ENCODE measurements around the gene TSBP1. TPM values are rescaled to one million over a fixed set of nuclear protein-coding genes. Genes with fewer than 3 reads are reported as not detected.

TSBP1 gene
- total and polyA plus RNA-seq, 7 experiments from 2014 or later: not detected

Other genes starting within 250 kb of the TSBP1 start
- 100 to 1,000 TPM; 115 to 168 (median 142) TPM for gene ATF6B, start 243.7 kb downstream of the TSBP1 start, total RNA-seq
- gene ATF6B, start 243.7 kb downstream of the TSBP1 start, polyA plus RNA-seq: 10 to 100 TPM; 28.0 to 29.0 TPM
- gene FKBPL, start 241.6 kb downstream of the TSBP1 start, total RNA-seq: 1 to 10 TPM in 4 of 5 experiments, under 1 TPM in 1; 0.82 to 5.1 (median 3.0) TPM
- gene FKBPL, start 241.6 kb downstream of the TSBP1 start, polyA plus RNA-seq: 1 to 10 TPM; 1.3 to 4.1 TPM
- gene PRRT1, start 220.0 kb downstream of the TSBP1 start, total RNA-seq: 1 to 10 TPM in 4 of 5 experiments, under 1 TPM in 1; 0.31 to 7.4 (median 3.4) TPM
- gene PRRT1, start 220.0 kb downstream of the TSBP1 start, polyA plus RNA-seq: 1 to 10 TPM; 2.2 to 6.2 TPM
- gene PPT2, start 217.8 kb downstream of the TSBP1 start, total RNA-seq: 10 to 100 TPM; 11.8 to 21.9 (median 15.8) TPM
- 10 to 100 TPM; 14.3 to 15.7 TPM for gene PPT2, start 217.8 kb downstream of the TSBP1 start, polyA plus RNA-seq
- 10 to 100 TPM in 4 of 5 experiments, 1 to 10 TPM in 1; 7.5 to 25.9 (median 17.2) TPM for gene EGFL8, start 207.3 kb downstream of the TSBP1 start, total RNA-seq
- gene EGFL8, start 207.3 kb downstream of the TSBP1 start, polyA plus RNA-seq: under 1 TPM; 0.30 to 0.86 TPM
- gene AGPAT1, start 195.8 kb downstream of the TSBP1 start, total RNA-seq: 10 to 100 TPM; 25.0 to 46.1 (median 31.6) TPM
- 10 to 100 TPM; 19.3 to 19.5 TPM for gene AGPAT1, start 195.8 kb downstream of the TSBP1 start, polyA plus RNA-seq
- 10 to 100 TPM; 17.0 to 50.6 (median 40.9) TPM for gene RNF5, start 193.5 kb downstream of the TSBP1 start, total RNA-seq
- 100 to 1,000 TPM; 107 to 111 TPM for gene RNF5, start 193.5 kb downstream of the TSBP1 start, polyA plus RNA-seq
- gene AGER, start 187.7 kb downstream of the TSBP1 start, total RNA-seq: 10 to 100 TPM; 32.6 to 92.2 (median 38.0) TPM
- gene AGER, start 187.7 kb downstream of the TSBP1 start, polyA plus RNA-seq: under 1 TPM in 1 of 2 donors, not detected in 1; 0.47 TPM
- 100 to 1,000 TPM; 105 to 221 (median 144) TPM for gene PBX2, start 181.7 kb downstream of the TSBP1 start, total RNA-seq
- gene PBX2, start 181.7 kb downstream of the TSBP1 start, polyA plus RNA-seq: 1 to 10 TPM; 2.5 to 3.0 TPM
- gene GPSM3, start 179.3 kb downstream of the TSBP1 start, total RNA-seq: 100 to 1,000 TPM; 268 to 325 (median 277) TPM
- gene GPSM3, start 179.3 kb downstream of the TSBP1 start, polyA plus RNA-seq: 100 to 1,000 TPM; 148 to 178 TPM
- gene NOTCH4, start 147.8 kb downstream of the TSBP1 start, total RNA-seq: 1 to 10 TPM in 2 of 5 experiments, under 1 TPM in 3; 0.27 to 4.7 (median 0.81) TPM
- under 1 TPM; 0.32 to 0.59 TPM for gene NOTCH4, start 147.8 kb downstream of the TSBP1 start, polyA plus RNA-seq
- gene BTNL2, start 35.3 kb upstream of the TSBP1 start, total RNA-seq: not detected
- gene BTNL2, start 35.3 kb upstream of the TSBP1 start, polyA plus RNA-seq: not detected
- 100 to 1,000 TPM in 3 of 5 experiments, 10 to 100 TPM in 2; 35.4 to 679 (median 104) TPM for gene HLA-DRA, start 68.0 kb upstream of the TSBP1 start, total RNA-seq
- gene HLA-DRA, start 68.0 kb upstream of the TSBP1 start, polyA plus RNA-seq: 10 to 100 TPM in 1 of 2 donors, 1 to 10 TPM in 1; 7.8 to 11.0 TPM
- gene HLA-DRB5, start 158.4 kb upstream of the TSBP1 start, total RNA-seq: 10 to 100 TPM in 2 of 5 experiments, 1 to 10 TPM in 2, under 1 TPM in 1; 0.68 to 37.4 (median 7.1) TPM
- gene HLA-DRB5, start 158.4 kb upstream of the TSBP1 start, polyA plus RNA-seq: 1 to 10 TPM in 1 of 2 donors, under 1 TPM in 1; 0.20 to 2.0 TPM
- gene HLA-DRB1, start 217.9 kb upstream of the TSBP1 start, total RNA-seq: 100 to 1,000 TPM in 1 of 5 experiments, 10 to 100 TPM in 4; 16.4 to 229 (median 52.1) TPM
- 10 to 100 TPM in 1 of 2 donors, 1 to 10 TPM in 1; 3.1 to 10.7 TPM for gene HLA-DRB1, start 217.9 kb upstream of the TSBP1 start, polyA plus RNA-seq